ENCODE data around the gene SELENOT. TPM values are rescaled to one million over a fixed set of nuclear protein-coding genes. Genes with fewer than 3 reads are reported as not detected.

SELENOT gene
- total RNA-seq, 1 experiment from 2014 or later, result 73.8 TPM

DNA sequence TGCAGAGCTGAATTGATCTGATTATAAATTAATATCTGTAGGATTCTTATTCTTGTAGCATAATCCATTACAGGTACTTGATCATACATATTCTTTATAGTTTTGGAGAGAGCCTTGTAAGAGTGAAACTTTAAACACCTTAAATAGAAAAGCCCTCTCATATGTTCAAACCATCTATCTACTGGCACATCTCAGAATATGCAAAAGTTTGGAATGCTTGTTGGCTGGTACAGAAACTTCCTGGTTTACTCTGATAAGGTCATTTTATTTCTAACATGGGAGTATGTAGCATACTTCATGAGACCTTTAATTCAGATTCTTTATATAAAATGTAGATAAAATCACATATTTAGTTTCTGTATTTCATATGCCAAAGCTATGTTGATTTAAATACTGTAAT, 21.9 kb upstream of the SELENOT start:
- H2BK15ac ChIP-seq (ENCODE audit: low read depth, low read length), result no peak overlapping the region
- no peak overlapping the region for H3K9ac ChIP-seq (ENCODE audit: extremely low read depth, insufficient read length, low read length)
- H2AFZ ChIP-seq (ENCODE audit: low read length), result no peak overlapping the region
- no peak overlapping the region for H3K27ac ChIP-seq (ENCODE audit: insufficient read length, low read depth, low read length)
- no peak overlapping the region for H2BK5ac ChIP-seq (ENCODE audit: insufficient read length, low read length)
- H2BK12ac ChIP-seq (ENCODE audit: insufficient read length, low read depth, low read length), result no peak overlapping the region
- no peaks in the 10 kb centered on the region for H3K9me3 Mint-ChIP-seq
- H3K4me2 ChIP-seq (ENCODE audit: insufficient read depth, insufficient read length, low read length), result no peak overlapping the region
- peaks cover 21 to 71% (median 53%) of the 10 kb centered on the region in 3 experiments; a peak in 6 of 7 replicates for H3K36me3 Mint-ChIP-seq (ENCODE audit: insufficient read depth in 1 of 3, low read depth in 3 of 3)
- no peaks in the 10 kb centered on the region for H3K4me1 Mint-ChIP-seq
- no peak overlapping the region for H4K91ac ChIP-seq (ENCODE audit: insufficient read length, low read depth, low read length)
- no peaks in the 10 kb centered on the region; the same call in 1 of the 2 replicates for H3K79me2 ChIP-seq (ENCODE audit: insufficient read depth, low read length)
- no peak overlapping the region for H3K14ac ChIP-seq (ENCODE audit: insufficient read depth, low read length)
- no peaks in the 10 kb centered on the region for H3K79me1 ChIP-seq (ENCODE audit: insufficient read depth, low read depth, low read length, poor library complexity, severe bottlenecking)
- no peak overlapping the region for H3K4me3 Mint-ChIP-seq
- H3K56ac ChIP-seq (ENCODE audit: insufficient read length, low read depth, low read length), result no peak overlapping the region
- TF ChIP-seq, protein P1, sequence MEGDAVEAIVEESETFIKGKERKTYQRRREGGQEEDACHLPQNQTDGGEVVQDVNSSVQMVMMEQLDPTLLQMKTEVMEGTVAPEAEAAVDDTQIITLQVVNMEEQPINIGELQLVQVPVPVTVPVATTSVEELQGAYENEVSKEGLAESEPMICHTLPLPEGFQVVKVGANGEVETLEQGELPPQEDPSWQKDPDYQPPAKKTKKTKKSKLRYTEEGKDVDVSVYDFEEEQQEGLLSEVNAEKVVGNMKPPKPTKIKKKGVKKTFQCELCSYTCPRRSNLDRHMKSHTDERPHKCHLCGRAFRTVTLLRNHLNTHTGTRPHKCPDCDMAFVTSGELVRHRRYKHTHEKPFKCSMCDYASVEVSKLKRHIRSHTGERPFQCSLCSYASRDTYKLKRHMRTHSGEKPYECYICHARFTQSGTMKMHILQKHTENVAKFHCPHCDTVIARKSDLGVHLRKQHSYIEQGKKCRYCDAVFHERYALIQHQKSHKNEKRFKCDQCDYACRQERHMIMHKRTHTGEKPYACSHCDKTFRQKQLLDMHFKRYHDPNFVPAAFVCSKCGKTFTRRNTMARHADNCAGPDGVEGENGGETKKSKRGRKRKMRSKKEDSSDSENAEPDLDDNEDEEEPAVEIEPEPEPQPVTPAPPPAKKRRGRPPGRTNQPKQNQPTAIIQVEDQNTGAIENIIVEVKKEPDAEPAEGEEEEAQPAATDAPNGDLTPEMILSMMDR (conservative IDR thresholded peaks at IDR 0.05), result no peak
- H3K27ac Mint-ChIP-seq, result no peak overlapping the region
- no peak for DNase-seq
- H4K5ac ChIP-seq (ENCODE audit: insufficient read length, low read depth, low read length), result no peak overlapping the region
- H2BK20ac ChIP-seq (ENCODE audit: low read depth, low read length, poor library complexity, severe bottlenecking), result no peak overlapping the region
- no peak overlapping the region for H3K18ac ChIP-seq (ENCODE audit: insufficient read length, low read depth, low read length)
- H2AK5ac ChIP-seq (ENCODE audit: insufficient read length, low read length), result no peak overlapping the region
- no peak overlapping the region for H3T11ph ChIP-seq (ENCODE audit: low read length)
- H3K23ac ChIP-seq (ENCODE audit: insufficient read length, low read depth, low read length), result no peak overlapping the region
- H3K27me3 ChIP-seq (ENCODE audit: insufficient read depth, low read length), result no peaks in the 10 kb centered on the region
- H3K4ac ChIP-seq (ENCODE audit: low read depth, low read length), result no peak overlapping the region
- no peaks in the 10 kb centered on the region for H4K20me1 ChIP-seq (ENCODE audit: control insufficient read depth, insufficient read depth, insufficient read length)
- H4K8ac ChIP-seq (replicated peaks; ENCODE audit: insufficient read length, low read depth, low read length), result no peak overlapping the region
- H3K23me2 ChIP-seq (ENCODE audit: insufficient read length, low read depth, low read length, poor library complexity, severe bottlenecking), result no peaks in the 10 kb centered on the region
- no peaks in the 10 kb centered on the region for H3K4me1 ChIP-seq (ENCODE audit: insufficient read depth, low read length)
- no peak overlapping the region for H2BK120ac ChIP-seq (ENCODE audit: low read depth, low read length, poor library complexity, severe bottlenecking)
- H3K27me3 Mint-ChIP-seq (ENCODE audit: low read depth), result no peaks in the 10 kb centered on the region
- H3K9me3 ChIP-seq (ENCODE audit: control insufficient read depth, low read depth, low read length), result no peaks in the 10 kb centered on the region

Data from H9 (cell line).